ENCODE results near the gene SPAG16.

DNA sequence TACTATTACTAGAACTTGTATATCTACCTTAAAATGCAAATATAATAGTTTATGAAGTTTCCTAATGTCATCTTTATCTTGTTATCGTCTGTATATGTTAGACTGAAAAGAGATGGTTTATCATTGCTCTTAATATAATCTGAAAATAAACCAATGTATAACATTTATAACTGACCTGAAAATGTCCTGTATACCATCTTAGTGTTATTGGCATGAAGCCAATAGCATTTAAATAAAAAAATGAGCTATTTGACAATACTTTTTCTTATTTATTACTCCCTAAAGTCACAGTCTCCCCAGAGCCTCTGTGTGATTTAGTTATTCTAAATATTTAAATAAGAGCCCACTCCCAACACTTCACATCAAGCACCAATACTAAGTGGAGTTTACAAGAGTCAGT, 1128.4 kb downstream of the SPAG16 start:
- TF ChIP-seq, protein P1, sequence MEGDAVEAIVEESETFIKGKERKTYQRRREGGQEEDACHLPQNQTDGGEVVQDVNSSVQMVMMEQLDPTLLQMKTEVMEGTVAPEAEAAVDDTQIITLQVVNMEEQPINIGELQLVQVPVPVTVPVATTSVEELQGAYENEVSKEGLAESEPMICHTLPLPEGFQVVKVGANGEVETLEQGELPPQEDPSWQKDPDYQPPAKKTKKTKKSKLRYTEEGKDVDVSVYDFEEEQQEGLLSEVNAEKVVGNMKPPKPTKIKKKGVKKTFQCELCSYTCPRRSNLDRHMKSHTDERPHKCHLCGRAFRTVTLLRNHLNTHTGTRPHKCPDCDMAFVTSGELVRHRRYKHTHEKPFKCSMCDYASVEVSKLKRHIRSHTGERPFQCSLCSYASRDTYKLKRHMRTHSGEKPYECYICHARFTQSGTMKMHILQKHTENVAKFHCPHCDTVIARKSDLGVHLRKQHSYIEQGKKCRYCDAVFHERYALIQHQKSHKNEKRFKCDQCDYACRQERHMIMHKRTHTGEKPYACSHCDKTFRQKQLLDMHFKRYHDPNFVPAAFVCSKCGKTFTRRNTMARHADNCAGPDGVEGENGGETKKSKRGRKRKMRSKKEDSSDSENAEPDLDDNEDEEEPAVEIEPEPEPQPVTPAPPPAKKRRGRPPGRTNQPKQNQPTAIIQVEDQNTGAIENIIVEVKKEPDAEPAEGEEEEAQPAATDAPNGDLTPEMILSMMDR (IDR thresholded peaks at IDR 0.05; ENCODE audit: low read depth, low read length) = no peak
- no peak for TF ChIP-seq MYC (IDR thresholded peaks at IDR 0.05; ENCODE audit: low read depth, low read length)

Measured in NB4 (cell line).